Right atrium auricular region (tissue), 2 donors: ENCODE data around the gene ELL. TPM values are rescaled to one million over a fixed set of nuclear protein-coding genes. Genes with fewer than 3 reads are reported as not detected.

ENCODE experiments used
- DNase-seq: peaks from one replicate; pipeline ENCODE4 v3.0.0-alpha.2; 2019; ENCODE audit warnings: low spot score
- H3K27ac ChIP-seq, 2 donors: fragments of 200-600 bp; sonication (generic); 1 replicate in 1 of 2; 2 replicates in 1 of 2; pipeline ENCODE4 v1.5.1; 2016 to 2019
- H3K27me3 ChIP-seq, 2 donors: fragments of 200-600 bp; sonication (generic); one replicate each; pipeline versions ENCODE4 v1.5.1 to v1.6.0; 2017 to 2019
- H3K36me3 ChIP-seq: fragments of 200-600 bp; sonication (generic); one replicate; pipeline ENCODE4 v1.5.1; 2016
- H3K4me1 ChIP-seq, 2 donors: fragments of 200-600 bp; sonication (generic); one replicate each; pipeline versions ENCODE4 v1.5.1 to v1.6.0; 2017 to 2019
- H3K4me3 ChIP-seq, 2 donors: fragments of 200-600 bp; sonication (generic); 1 replicate in 1 of 2; 2 replicates in 1 of 2; pipeline ENCODE4 v1.5.1; 2017 to 2019; ENCODE audit warnings: mild to moderate bottlenecking in 1 of 2, moderate library complexity in 1 of 2
- H3K9me3 ChIP-seq, 2 donors: fragments of 200-600 bp; sonication (generic); one replicate each; pipeline ENCODE4 v1.5.1; 2019
- total RNA-seq, 2 donors: library from RNA; depleted of rRNA; stranded (reverse); fragments of >200 nt; gene quantifications; one replicate each; pipeline ENCODE4 v1.1.0, GENCODE V29; 2016
- TF ChIP-seq, protein P1 (sequence below), 2 donors: fragments of 200-600 bp; sonication (generic); IDR thresholded peaks; one replicate each; pipeline ENCODE4 v1.5.1; 2019; ENCODE audit warnings: antibody characterized with exemption in 2 of 2

Gene ELL
- total RNA-seq, 2 donors from 2014 or later, result 12.4 to 17.5 TPM

DNA sequence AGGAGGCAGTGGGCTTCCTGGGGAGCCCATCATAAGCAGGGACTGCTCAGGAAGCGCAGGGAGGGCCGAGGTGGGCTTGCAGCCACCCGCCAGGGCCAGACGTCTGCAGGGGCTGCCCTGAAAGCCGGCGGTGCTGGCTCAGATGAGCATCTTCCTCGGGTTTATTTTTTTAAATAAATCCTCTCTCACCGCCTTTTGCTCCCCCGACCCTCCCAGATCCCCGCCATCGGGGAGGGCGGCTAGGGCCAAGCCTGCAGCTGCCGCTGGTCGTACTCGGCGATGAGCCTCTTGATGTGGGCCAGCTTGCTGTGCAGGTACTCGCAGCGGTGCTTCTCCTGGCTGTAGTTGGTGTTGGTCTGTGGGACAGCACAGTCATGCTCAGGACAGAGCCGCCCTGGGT is 77.4 kb downstream of the ELL start:
- TF ChIP-seq, protein P1, sequence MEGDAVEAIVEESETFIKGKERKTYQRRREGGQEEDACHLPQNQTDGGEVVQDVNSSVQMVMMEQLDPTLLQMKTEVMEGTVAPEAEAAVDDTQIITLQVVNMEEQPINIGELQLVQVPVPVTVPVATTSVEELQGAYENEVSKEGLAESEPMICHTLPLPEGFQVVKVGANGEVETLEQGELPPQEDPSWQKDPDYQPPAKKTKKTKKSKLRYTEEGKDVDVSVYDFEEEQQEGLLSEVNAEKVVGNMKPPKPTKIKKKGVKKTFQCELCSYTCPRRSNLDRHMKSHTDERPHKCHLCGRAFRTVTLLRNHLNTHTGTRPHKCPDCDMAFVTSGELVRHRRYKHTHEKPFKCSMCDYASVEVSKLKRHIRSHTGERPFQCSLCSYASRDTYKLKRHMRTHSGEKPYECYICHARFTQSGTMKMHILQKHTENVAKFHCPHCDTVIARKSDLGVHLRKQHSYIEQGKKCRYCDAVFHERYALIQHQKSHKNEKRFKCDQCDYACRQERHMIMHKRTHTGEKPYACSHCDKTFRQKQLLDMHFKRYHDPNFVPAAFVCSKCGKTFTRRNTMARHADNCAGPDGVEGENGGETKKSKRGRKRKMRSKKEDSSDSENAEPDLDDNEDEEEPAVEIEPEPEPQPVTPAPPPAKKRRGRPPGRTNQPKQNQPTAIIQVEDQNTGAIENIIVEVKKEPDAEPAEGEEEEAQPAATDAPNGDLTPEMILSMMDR (IDR thresholded peaks at IDR 0.05), result no peak
- H3K27me3 ChIP-seq, result no peaks in the 10 kb centered on the region
- H3K36me3 ChIP-seq, result peaks cover 56% of the 10 kb centered on the region
- H3K4me3 ChIP-seq, result no peak overlapping the region
- no peaks in the 10 kb centered on the region for H3K9me3 ChIP-seq
- DNase-seq, result no peak
- no peaks in the 10 kb centered on the region for H3K4me1 ChIP-seq
- H3K27ac ChIP-seq, result no peak overlapping the region

DNA sequence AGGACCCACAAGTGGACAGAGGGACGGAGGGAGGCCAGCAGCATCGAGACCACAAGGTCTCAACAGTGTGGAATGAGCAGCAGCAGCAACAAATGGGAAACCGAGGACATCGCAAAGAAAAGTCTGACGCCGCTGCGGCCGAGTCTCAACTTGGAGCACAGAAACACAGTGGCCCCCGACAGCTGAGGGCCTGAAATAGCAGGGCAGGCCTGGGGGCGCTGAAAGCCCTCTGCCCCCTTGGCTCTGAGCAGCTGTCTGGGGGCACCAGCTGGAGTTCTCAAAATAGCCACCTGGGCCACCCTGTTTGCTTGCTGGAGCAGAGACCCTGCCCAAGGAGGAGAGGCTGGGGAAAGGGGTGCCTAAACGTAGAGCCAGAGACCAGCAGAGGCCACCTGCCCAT is 78.0 kb downstream of the ELL start:
- Histone ChIP-seq H3K4me3 (no peak overlapping the region), H3K36me3 (peaks cover 49% of the 10 kb centered on the region), H3K27me3 (no peaks in the 10 kb centered on the region), H3K4me1 (peaks cover 0 to 7% of the 10 kb centered on the region in 2 donors), H3K27ac (no peak overlapping the region), H3K9me3 (no peaks in the 10 kb centered on the region)
- TF ChIP-seq, protein P1 (IDR thresholded peaks at IDR 0.05), result no peak
- DNase-seq, result no peak

DNA sequence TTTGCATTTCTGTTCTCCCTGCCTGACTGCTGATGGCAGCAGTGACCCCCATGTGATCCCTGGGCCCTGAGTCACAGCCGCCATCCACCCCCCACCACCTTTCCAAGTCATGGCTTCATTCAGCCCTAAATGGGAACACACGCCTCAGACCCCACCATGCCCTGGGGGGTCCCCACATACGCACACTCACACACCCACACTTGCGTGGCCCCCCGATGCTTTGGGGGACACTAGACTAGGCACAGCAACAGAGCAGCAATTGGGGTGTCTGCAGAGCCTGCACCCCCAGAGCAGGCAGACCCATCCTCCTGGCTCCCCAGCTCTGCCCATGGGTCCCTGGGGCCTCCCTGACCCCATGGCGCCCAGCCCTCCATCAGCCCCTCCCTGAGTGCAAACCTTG is 78.5 kb downstream of the ELL start:
- TF ChIP-seq, protein P1 (IDR thresholded peaks at IDR 0.05), result no peak
- peaks cover 0 to 11% of the 10 kb centered on the region in 2 donors for H3K4me1 ChIP-seq
- no peak for DNase-seq
- no peaks in the 10 kb centered on the region for H3K27me3 ChIP-seq
- H3K27ac ChIP-seq, result no peak overlapping the region
- H3K36me3 ChIP-seq, result peaks cover 45% of the 10 kb centered on the region
- H3K9me3 ChIP-seq, result no peaks in the 10 kb centered on the region
- H3K4me3 ChIP-seq, result no peak overlapping the region

DNA sequence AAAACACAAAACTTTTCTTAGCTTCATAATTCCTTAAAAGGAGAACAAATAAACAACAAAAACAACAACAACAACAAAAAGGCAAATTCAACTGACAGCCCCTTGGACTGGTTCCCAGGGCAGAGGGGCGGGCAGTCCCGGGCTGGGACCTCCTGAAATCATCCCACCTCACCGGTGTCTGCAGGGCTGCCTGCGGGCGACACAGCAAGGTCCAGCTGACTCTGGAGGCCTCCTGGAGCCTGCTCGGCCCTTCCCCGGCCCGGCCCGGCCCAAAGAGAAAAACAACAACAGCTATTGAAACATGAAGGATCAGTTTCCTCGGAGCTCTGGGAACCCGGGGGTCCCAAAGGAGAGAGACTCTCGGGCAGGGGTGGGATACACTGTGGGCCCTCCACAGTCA is 78.9 kb downstream of the ELL start:
- DNase-seq, result no peak
- peaks cover 42% of the 10 kb centered on the region for H3K36me3 ChIP-seq
- TF ChIP-seq, protein P1 (IDR thresholded peaks at IDR 0.05), result no peak
- H3K4me3 ChIP-seq, result no peak overlapping the region
- H3K9me3 ChIP-seq, result no peaks in the 10 kb centered on the region
- H3K4me1 ChIP-seq, result peaks cover 0 to 16% of the 10 kb centered on the region in 2 donors
- no peaks in the 10 kb centered on the region for H3K27me3 ChIP-seq
- H3K27ac ChIP-seq, result no peak overlapping the region

DNA sequence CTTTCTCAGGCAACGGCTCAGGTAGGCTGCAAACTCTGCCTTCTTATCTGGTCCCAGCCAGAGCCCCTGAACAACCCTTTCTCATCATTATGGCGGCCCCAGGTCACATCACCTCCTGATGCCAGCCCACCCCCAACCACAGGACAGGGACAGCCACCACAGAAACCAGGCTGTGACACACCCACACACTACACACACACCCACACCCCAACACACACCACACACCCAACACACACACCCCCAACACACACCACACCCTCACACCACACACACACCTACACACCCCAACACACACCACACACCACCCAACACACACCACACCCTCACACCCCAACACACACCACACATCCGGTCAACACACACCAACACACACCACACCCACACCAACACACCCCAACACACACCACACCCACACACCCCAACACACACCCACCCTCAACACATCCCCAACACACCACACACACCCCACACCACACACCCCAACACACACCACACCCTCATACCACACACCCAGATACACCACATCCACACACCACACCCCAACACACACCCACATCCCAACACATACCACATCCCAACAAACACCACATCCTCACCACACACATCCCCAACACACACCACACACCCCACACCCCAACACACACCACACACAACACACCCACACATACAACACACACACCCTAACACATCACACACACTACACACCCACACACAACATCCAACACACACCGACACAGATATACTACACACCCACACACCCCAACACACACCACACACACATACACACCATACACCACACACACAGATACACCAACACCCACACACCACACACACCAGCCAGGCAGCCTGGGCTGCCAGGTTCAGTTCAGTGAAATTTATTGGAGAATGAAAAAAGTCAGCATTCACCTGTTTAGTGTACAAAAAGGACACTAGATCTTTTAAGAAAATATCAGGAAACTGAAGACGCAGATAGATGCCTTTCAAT is 79.8 kb downstream of the ELL start:
- no peak overlapping the region for H3K4me3 ChIP-seq
- no peak overlapping the region for H3K27ac ChIP-seq
- H3K4me1 ChIP-seq, result peaks cover 0 to 24% of the 10 kb centered on the region in 2 donors
- TF ChIP-seq, protein P1 (IDR thresholded peaks at IDR 0.05), result no peak
- H3K36me3 ChIP-seq, result peaks cover 38% of the 10 kb centered on the region
- DNase-seq, result no peak
- no peaks in the 10 kb centered on the region for H3K9me3 ChIP-seq
- H3K27me3 ChIP-seq, result no peaks in the 10 kb centered on the region
